Prostate gland (tissue), 2 donors: ENCODE data around the gene TMEM253. TPM values are rescaled to one million over a fixed set of nuclear protein-coding genes. Genes with fewer than 3 reads are reported as not detected.

Experiments
- DNase-seq: peaks from one replicate; pipeline ENCODE4 v3.0.0-alpha.2; 2019; ENCODE audit warnings: low spot score
- H3K27ac ChIP-seq, 2 donors: fragments of 200-600 bp; sonication (generic); 2 replicates each; pipeline ENCODE4 v1.5.1; 2017 to 2019
- H3K27me3 ChIP-seq: fragments of 200-600 bp; sonication (generic); replicated peaks from 2 replicates; pipeline ENCODE4 v1.5.1; 2019; ENCODE audit not compliant: insufficient read depth
- H3K36me3 ChIP-seq, 2 donors: fragments of 200-600 bp; sonication (generic); 1 replicate in 1 of 2; 2 replicates in 1 of 2; pipeline versions ENCODE4 v1.5.1 to v1.8.1; 2017 to 2019
- H3K4me1 ChIP-seq: fragments of 200-600 bp; sonication (generic); replicated peaks from 2 replicates; pipeline ENCODE4 v1.5.1; 2019
- H3K4me3 ChIP-seq, 2 donors: fragments of 200-600 bp; sonication (generic); 2 replicates each; pipeline ENCODE4 v1.5.1; 2017 to 2019
- H3K9me3 ChIP-seq: fragments of 200-600 bp; sonication (generic); 2 replicates; pipeline ENCODE4 v1.5.1; 2017
- CTCF ChIP-seq, 4 experiments: fragments of 200-600 bp in 2 of 4; fragments of 450-650 bp in 2 of 4; sonication (generic) in 2 of 4; IDR thresholded peaks; 1 replicate in 3 of 4; 2 replicates in 1 of 4; pipeline ENCODE4 v1.5.1; 2016 to 2019; ENCODE audit warnings: antibody characterized with exemption in 4 of 4, mild to moderate bottlenecking in 2 of 4, moderate library complexity in 2 of 4
- POLR2A ChIP-seq: fragments of 450-650 bp; IDR thresholded peaks from one replicate; pipeline ENCODE4 v1.6.1; 2016; ENCODE audit warnings: antibody characterized with exemption, mild to moderate bottlenecking
- POLR2AphosphoS5 ChIP-seq: sonication (generic); formaldehyde crosslinking; IDR thresholded peaks from one replicate; pipeline ENCODE4 v1.6.1; 2017; ENCODE audit warnings: antibody characterized with exemption
- WGBS: methylation state at CpG from one replicate; pipeline ENCODE4 v1.1.5; 2018; 5-methylcytosine and 5-hydroxymethylcytosine counted together
- intact Hi-C: fragments of 100-400 bp; cut with DNase I; formaldehyde crosslinking; loops from one replicate; pipeline ENCODE4 v1.14.2; 2022
- total RNA-seq, 2 donors: library from RNA; depleted of rRNA; stranded (reverse); fragments of >200 nt; gene quantifications; one replicate each; pipeline ENCODE4 v1.1.0, GENCODE V29; 2016

Gene TMEM253
- total RNA-seq, 2 donors from 2014 or later: not detected

- DNase-seq: no peak
- H3K27ac ChIP-seq: no peak overlapping the region
These were observed 40.1 kb upstream of the TMEM253 start for GRCh38 chr14:21060614-21061346.

GRCh38 chr14:21061347-21061668 is 39.6 kb upstream of the TMEM253 start:
- Histone ChIP-seq H3K4me3 (no peak overlapping the region), H3K27ac (no peak overlapping the region), H3K27me3 (no peaks in the 10 kb centered on the region), H3K36me3 (no peaks in the 10 kb centered on the region), H3K4me1 (no peaks in the 10 kb centered on the region), H3K9me3 (no peaks in the 10 kb centered on the region)
- 83% methylated on average over 3 of the region's 3 CpGs for WGBS
- DNase-seq: no peak
- TF ChIP-seq POLR2AphosphoS5 (no peak), POLR2A (no peak), CTCF (IDR thresholded peaks at IDR 0.05) (no peak)
- intact Hi-C loops: no loop called here

More at GRCh38 chr14:21060614-21061346, 40.1 kb upstream of the TMEM253 start:
- TF ChIP-seq POLR2AphosphoS5: no peak
- no peak for TF ChIP-seq CTCF (IDR thresholded peaks at IDR 0.05)
- TF ChIP-seq POLR2A: no peak
- Histone ChIP-seq H3K9me3 (no peaks in the 10 kb centered on the region), H3K36me3 (no peaks in the 10 kb centered on the region), H3K4me1 (no peaks in the 10 kb centered on the region), H3K4me3 (no peak overlapping the region), H3K27me3 (no peaks in the 10 kb centered on the region)
- intact Hi-C loops: no loop called here
- 53% methylated on average over 13 of the region's 13 CpGs for WGBS

- no peak overlapping the region for H3K27ac ChIP-seq
- H3K4me3 ChIP-seq: no peak overlapping the region
- TF ChIP-seq POLR2A (no peak), POLR2AphosphoS5 (no peak), CTCF (IDR thresholded peaks at IDR 0.05) (no peak)
- intact Hi-C loops: no loop called here
- H3K9me3 ChIP-seq: no peaks in the 10 kb centered on the region
- 62% methylated on average over 3 of the region's 3 CpGs for WGBS
- DNase-seq: no peak
- H3K27me3 ChIP-seq: no peaks in the 10 kb centered on the region
- no peaks in the 10 kb centered on the region for H3K36me3 ChIP-seq
- no peaks in the 10 kb centered on the region for H3K4me1 ChIP-seq
These were observed 37.4 kb upstream of the TMEM253 start for GRCh38 chr14:21063479-21063878.

GRCh38 chr14:21066882-21067502 is 33.9 kb upstream of the TMEM253 start:
- intact Hi-C loops: no loop called here
- TF ChIP-seq CTCF (IDR thresholded peaks at IDR 0.05): no peak
- no peak for TF ChIP-seq POLR2AphosphoS5
- TF ChIP-seq POLR2A: no peak
- no peak for DNase-seq
- Histone ChIP-seq H3K4me1 (peaks cover 15% of the 10 kb centered on the region), H3K27me3 (no peaks in the 10 kb centered on the region), H3K27ac (no peak overlapping the region), H3K4me3 (no peak overlapping the region), H3K36me3 (no peaks in the 10 kb centered on the region), H3K9me3 (no peaks in the 10 kb centered on the region)
- WGBS: 82% methylated on average over 7 of the region's 7 CpGs
